Endothelial cell of hepatic sinusoid (primary cell): ENCODE data around the gene TCEANC2.

Experiments used
- in situ Hi-C: cut with HindIII; loops from 2 replicates; pipeline ENCODE4 v1.10.0; 2017; ENCODE audit warnings: low sequenced_read_pairs

TCEANC2 gene

GRCh38 chr1:54127594-54128300 is 74.3 kb downstream of the TCEANC2 start:
- in situ Hi-C loops: loop anchor here (5.0 kb wide), 1 partner anchor 45 kb away; no protein-coding TSS in a partner anchor

DNA sequence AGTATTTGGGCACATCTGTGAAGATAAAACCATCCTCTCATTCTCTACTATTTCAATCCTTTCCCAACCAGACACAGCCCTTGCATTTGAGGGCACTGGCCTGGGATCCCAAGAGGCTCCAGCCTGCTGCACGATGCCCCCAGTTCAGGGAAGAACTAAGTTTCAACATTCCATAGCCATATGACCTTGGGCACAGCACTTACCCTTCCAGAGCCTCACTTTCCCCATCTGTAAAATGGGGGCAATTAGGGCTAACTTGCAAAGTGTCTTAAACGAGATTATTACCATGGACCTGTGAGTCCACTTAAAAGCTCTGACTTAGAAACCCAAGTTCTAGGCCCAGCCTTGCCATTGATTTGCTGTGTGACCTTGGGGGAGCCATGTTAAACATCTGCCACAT is 76.5 kb downstream of the TCEANC2 start:
- in situ Hi-C loops: loop anchor here (5.0 kb wide), 1 partner anchor 42 kb away; no protein-coding TSS in a partner anchor

DNA sequence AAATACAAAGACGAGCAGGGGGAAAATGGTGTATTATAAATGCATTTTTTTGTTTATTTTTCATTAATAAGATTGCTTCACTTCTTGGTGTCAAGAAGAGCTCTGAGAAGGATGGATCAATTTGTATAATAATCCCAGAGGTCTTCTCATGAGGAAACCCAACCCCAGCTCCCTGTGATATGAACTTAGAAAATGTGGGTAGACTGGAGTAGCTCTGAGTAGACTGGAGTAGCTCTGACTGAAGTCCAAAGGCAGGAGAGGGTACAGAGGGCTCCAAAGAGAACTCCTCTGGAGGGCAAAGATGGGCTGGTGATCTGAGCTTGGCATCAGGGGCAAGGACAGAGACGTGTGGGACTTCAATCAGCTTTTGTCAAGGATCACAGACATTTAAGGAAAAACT is 78.0 kb downstream of the TCEANC2 start:
- in situ Hi-C loops: no loop called here

DNA sequence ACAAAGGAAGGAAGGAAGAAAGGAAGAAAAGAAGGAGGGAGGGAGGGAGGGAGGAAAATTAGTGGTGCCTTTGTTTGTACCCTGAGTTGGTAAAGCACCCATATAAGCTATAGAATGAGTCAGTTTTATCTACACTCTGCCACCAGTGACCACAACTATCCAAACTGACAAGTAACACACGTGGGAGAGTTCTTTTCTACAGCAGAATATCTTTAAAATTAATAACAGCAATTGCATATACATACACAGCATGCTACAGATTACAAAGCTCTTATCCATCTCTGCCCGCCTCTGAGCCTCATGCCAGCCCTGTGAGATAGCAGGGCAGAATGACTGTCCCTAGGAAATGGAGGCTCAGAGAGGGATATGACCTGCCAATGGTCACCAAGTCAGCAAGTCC is 79.1 kb downstream of the TCEANC2 start:
- in situ Hi-C loops: no loop called here

- in situ Hi-C loops: no loop called here
Observed at GRCh38 chr1:54134295-54134694, 80.9 kb downstream of the TCEANC2 start.

- in situ Hi-C loops: loop anchor here (5.0 kb wide), 1 partner anchor 72 kb away; no protein-coding TSS in a partner anchor
Observed at GRCh38 chr1:54135436-54136120, 82.2 kb downstream of the TCEANC2 start.

GRCh38 chr1:54136269-54136896 is 83.0 kb downstream of the TCEANC2 start:
- in situ Hi-C loops: loop anchor here (5.0 kb wide), 1 partner anchor 71 kb away; no protein-coding TSS in a partner anchor

- in situ Hi-C loops: loop anchor here (5.0 kb wide), 1 partner anchor 70 kb away; no protein-coding TSS in a partner anchor
Observed at GRCh38 chr1:54136963-54137533, 83.6 kb downstream of the TCEANC2 start.

- in situ Hi-C loops: loop anchor here (5.0 kb wide), 1 partner anchor 70 kb away; no protein-coding TSS in a partner anchor
Observed at GRCh38 chr1:54137534-54138061, 84.2 kb downstream of the TCEANC2 start.

DNA sequence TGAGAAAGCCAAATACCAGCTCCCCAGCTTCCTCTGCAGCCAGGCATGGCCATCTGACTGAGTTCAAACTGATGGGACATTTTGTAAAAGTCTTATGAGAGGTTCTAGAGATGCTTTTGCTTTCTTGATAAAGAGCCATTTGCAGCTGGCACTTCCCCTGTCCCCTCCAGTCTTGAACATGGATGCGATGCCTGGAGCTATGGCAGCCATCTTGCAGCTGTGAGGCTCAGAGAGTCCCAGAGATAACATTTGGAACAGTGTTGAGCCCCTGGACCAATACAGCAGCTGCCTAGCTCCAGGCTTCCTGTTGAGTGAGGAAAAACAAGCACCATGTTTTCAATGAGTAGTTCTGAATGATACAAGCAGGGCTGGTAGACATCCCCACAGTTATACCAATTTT is 85.6 kb downstream of the TCEANC2 start:
- in situ Hi-C loops: loop anchor here (5.0 kb wide), 1 partner anchor 68 kb away; no protein-coding TSS in a partner anchor

- in situ Hi-C loops: loop anchor here (5.0 kb wide), 1 partner anchor 68 kb away; no protein-coding TSS in a partner anchor
Observed at GRCh38 chr1:54139711-54140110, 86.3 kb downstream of the TCEANC2 start.

GRCh38 chr1:54142146-54142900 is 88.9 kb downstream of the TCEANC2 start:
- in situ Hi-C loops: no loop called here

GRCh38 chr1:54144366-54144765 is 91.0 kb downstream of the TCEANC2 start:
- in situ Hi-C loops: no loop called here

DNA sequence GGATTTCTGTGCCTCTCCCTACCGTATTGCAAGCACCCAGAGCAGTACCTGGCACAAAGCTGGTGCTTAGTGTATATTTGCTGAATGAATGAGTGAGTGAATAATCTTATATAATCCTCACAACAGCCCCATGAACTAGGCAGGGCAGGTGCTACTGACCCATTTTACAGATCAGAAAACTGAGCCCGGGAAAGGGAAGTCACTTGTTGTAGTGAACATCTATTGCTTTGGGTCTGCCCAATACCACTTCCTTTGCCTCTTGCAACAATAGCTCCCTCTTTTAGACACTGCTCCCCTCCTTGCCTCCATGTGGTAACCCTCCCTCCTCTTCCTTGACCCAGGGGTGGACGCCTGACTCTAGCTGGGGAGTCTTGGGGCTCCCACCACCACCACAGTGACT is 96.3 kb downstream of the TCEANC2 start:
- in situ Hi-C loops: no loop called here

- in situ Hi-C loops: no loop called here
Observed at GRCh38 chr1:54151013-54151412, 97.6 kb downstream of the TCEANC2 start.

- in situ Hi-C loops: no loop called here
Observed at GRCh38 chr1:54152696-54153095, 99.3 kb downstream of the TCEANC2 start, which contains the start of gene CDCP2. TSS of gene CDCP2 (minus strand) at chr1:54153000. CDS start at chr1:54152922, 78 bp downstream.

DNA sequence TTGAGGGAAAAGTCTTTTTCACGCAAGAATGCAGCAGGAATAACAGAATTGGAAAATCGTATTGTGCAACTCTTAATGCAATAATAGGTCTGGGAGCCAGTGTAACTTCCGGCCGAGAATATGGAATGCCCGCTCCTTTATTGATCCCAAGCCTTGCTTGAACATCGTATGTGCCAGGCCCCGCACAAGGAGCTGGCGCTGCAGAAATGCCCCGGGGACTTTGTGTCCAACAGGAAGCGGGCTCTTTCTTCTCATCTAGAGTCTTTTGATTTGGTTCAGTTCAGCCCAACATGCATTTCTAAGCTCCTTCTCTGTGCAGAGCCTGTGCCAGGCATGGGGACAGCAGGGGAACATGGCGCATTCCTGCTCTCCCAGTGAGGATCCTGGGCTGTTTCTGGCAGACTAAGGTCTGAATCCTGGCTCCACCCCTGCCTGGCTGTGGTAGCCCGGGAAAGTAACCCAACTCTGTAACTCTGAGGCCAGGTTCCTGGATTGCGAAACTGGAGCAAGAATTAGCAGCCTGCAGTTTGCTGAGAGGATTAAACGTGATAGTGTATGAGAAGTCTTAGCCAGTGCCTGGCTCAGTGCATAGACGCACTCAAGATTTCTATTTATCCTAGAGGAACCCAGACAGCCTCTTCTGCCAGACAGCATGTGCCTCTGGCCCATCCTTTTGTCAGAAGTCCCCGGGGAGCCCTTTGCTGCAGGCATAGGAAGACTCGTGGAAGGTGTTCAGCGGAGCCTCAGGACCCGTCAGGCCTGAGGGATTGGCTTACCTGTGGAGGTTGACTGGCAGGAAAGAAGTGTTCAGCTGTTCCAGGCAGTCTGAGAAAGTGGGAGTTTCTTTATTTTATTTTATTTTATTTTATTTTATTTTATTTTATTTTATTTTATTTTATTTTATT is 100.4 kb downstream of the TCEANC2 start:
- in situ Hi-C loops: no loop called here
